Prostate gland (tissue), 2 donors: ENCODE results near the gene BRF1. TPM values are rescaled to one million over a fixed set of nuclear protein-coding genes. Genes with fewer than 3 reads are reported as not detected.

ENCODE experiments used
- DNase-seq: peaks from one replicate; pipeline ENCODE4 v3.0.0-alpha.2; 2019; ENCODE audit warnings: low spot score
- H3K27ac ChIP-seq, 2 donors: fragments of 200-600 bp; sonication (generic); 2 replicates each; pipeline ENCODE4 v1.5.1; 2017 to 2019
- H3K27me3 ChIP-seq: fragments of 200-600 bp; sonication (generic); replicated peaks from 2 replicates; pipeline ENCODE4 v1.5.1; 2019; ENCODE audit not compliant: insufficient read depth
- H3K36me3 ChIP-seq, 2 donors: fragments of 200-600 bp; sonication (generic); 1 replicate in 1 of 2; 2 replicates in 1 of 2; pipeline versions ENCODE4 v1.5.1 to v1.8.1; 2017 to 2019
- H3K4me1 ChIP-seq: fragments of 200-600 bp; sonication (generic); replicated peaks from 2 replicates; pipeline ENCODE4 v1.5.1; 2019
- H3K4me3 ChIP-seq, 2 donors: fragments of 200-600 bp; sonication (generic); 2 replicates each; pipeline ENCODE4 v1.5.1; 2017 to 2019
- H3K9me3 ChIP-seq: fragments of 200-600 bp; sonication (generic); 2 replicates; pipeline ENCODE4 v1.5.1; 2017
- POLR2A ChIP-seq: fragments of 450-650 bp; IDR thresholded peaks from one replicate; pipeline ENCODE4 v1.6.1; 2016; ENCODE audit warnings: antibody characterized with exemption, mild to moderate bottlenecking
- POLR2AphosphoS5 ChIP-seq: sonication (generic); formaldehyde crosslinking; IDR thresholded peaks from one replicate; pipeline ENCODE4 v1.6.1; 2017; ENCODE audit warnings: antibody characterized with exemption
- WGBS: methylation state at CpG from one replicate; pipeline ENCODE4 v1.1.5; 2018; 5-methylcytosine and 5-hydroxymethylcytosine counted together
- intact Hi-C: fragments of 100-400 bp; cut with DNase I; formaldehyde crosslinking; loops from one replicate; pipeline ENCODE4 v1.14.2; 2022
- total RNA-seq, 2 donors: library from RNA; depleted of rRNA; stranded (reverse); fragments of >200 nt; gene quantifications; one replicate each; pipeline ENCODE4 v1.1.0, GENCODE V29; 2016
- TF ChIP-seq, protein P1 (sequence below), 4 experiments: fragments of 200-600 bp in 2 of 4; fragments of 450-650 bp in 2 of 4; sonication (generic) in 2 of 4; IDR thresholded peaks; 1 replicate in 3 of 4; 2 replicates in 1 of 4; pipeline ENCODE4 v1.5.1; 2016 to 2019; ENCODE audit warnings: antibody characterized with exemption in 4 of 4, mild to moderate bottlenecking in 2 of 4, moderate library complexity in 2 of 4

The BRF1 gene
- total RNA-seq, 2 donors from 2014 or later = 64.9 to 88.9 TPM

DNA sequence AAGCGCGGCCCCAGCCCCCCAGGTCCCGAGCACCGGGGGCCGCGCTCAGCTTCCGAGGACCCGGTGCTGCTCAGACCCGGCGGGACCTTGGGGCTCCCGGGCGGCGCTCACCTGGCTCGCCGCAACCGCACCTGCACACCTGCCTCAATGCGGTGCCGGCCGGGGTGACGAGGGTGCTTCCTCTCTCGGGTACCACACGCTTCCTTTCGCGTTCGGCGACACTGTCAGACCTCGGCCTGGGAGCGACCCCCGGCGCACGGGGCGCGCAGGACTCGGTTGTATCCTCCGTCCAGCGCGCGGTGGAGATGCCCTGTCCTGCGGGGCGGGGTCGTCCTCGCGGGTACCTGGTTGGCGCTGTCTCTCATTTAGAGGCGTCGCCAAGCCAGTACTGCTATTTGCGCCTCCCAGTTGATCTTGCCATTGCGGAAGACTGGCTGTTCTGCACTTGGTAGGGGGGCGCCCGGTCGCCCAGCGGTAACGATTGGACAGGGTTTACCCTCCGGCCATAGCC lies 14.5 kb upstream of the BRF1 start:
- WGBS = under 1% methylated on average over 51 of the region's 54 CpGs
- intact Hi-C loops = loop anchor here (5.0 kb wide), 1 partner anchor 167 kb away; no protein-coding TSS in a partner anchor

DNA sequence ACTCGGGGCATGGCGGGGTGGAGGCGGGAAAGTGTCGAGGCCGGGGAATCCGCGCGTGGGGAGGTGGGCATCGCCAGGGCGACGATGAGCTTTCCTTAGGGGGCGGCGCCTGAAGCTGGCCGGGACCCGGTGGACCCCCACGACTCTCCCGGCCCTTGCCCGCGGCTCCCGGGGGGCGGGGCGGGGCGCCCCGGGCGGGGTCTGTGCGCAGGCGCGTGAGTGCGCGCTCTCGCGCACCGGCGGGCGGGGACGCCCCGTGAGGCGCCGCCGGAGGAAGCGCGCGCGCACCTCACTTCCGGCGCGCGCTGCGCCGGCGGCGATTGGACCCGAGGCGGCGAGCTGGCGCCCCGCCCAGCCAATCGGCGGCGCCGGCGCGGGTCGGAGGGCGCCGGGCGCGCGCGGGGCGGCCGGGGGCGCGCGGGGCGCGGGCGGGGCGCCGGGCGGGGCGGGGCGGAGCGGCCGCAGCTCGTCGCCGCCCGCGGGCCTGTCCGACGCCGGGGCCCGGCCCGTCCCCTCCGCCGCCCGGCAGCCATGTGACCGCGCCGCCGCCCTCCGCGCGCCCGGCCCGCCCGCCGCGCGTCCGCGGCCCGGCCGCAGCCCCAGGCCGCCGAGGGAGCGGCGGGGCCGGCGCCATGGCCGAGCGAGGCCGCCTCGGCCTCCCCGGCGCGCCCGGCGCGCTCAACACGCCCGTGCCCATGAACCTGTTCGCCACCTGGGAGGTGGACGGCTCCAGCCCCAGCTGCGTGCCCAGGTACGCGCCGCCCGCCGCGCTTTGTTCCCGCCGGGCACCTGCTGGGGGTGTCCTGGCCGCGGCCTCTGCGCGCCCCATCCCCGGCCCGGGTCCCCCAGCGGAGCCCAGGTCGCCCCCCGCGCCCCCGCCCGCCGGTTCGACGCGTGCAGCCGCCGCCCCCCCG lies 13.7 kb upstream of the BRF1 start, which contains the start of gene PACS2:
Gene PACS2 (plus strand): TSS at position 462 of the 914 bp plus-strand sequence. CDS start 171 bp downstream, at position 633.
- 1% methylated on average over 34 of the region's 163 CpGs for WGBS
- Histone ChIP-seq H3K36me3 (no peaks in the 10 kb centered on the region), H3K9me3 (no peaks in the 10 kb centered on the region), H3K27ac (peak within 1 kb of the TSS; percentile 96 to 97), H3K4me3 (peak within 1 kb of the TSS; percentile 74 to 87), H3K4me1 (peaks cover 7% of the 10 kb centered on the region), H3K27me3 (no peaks in the 10 kb centered on the region)
- intact Hi-C loops = loop anchor here (1.0 to 5.0 kb wide), 2 partner anchors 13 to 168 kb away; partner anchors contain the start of gene BRF1
- no peak for TF ChIP-seq POLR2AphosphoS5
- TF ChIP-seq, protein P1, sequence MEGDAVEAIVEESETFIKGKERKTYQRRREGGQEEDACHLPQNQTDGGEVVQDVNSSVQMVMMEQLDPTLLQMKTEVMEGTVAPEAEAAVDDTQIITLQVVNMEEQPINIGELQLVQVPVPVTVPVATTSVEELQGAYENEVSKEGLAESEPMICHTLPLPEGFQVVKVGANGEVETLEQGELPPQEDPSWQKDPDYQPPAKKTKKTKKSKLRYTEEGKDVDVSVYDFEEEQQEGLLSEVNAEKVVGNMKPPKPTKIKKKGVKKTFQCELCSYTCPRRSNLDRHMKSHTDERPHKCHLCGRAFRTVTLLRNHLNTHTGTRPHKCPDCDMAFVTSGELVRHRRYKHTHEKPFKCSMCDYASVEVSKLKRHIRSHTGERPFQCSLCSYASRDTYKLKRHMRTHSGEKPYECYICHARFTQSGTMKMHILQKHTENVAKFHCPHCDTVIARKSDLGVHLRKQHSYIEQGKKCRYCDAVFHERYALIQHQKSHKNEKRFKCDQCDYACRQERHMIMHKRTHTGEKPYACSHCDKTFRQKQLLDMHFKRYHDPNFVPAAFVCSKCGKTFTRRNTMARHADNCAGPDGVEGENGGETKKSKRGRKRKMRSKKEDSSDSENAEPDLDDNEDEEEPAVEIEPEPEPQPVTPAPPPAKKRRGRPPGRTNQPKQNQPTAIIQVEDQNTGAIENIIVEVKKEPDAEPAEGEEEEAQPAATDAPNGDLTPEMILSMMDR (IDR thresholded peaks at IDR 0.05) = no peak
- no peak for TF ChIP-seq POLR2A
- peak; percentile 60 for DNase-seq

More for the DNA sequence above, 14.5 kb upstream of the BRF1 start:
- TF ChIP-seq POLR2A (no peak), POLR2AphosphoS5 (no peak)
- TF ChIP-seq, protein P1 (IDR thresholded peaks at IDR 0.05) = no peak
- Histone ChIP-seq H3K27me3 (no peaks in the 10 kb centered on the region), H3K36me3 (no peaks in the 10 kb centered on the region), H3K4me1 (peaks cover 7% of the 10 kb centered on the region), H3K9me3 (no peaks in the 10 kb centered on the region), H3K27ac (peak overlapping the region; percentile 54 to 81), H3K4me3 (peak overlapping the region; percentile 68 to 87)
- peak; percentile 29 for DNase-seq

DNA sequence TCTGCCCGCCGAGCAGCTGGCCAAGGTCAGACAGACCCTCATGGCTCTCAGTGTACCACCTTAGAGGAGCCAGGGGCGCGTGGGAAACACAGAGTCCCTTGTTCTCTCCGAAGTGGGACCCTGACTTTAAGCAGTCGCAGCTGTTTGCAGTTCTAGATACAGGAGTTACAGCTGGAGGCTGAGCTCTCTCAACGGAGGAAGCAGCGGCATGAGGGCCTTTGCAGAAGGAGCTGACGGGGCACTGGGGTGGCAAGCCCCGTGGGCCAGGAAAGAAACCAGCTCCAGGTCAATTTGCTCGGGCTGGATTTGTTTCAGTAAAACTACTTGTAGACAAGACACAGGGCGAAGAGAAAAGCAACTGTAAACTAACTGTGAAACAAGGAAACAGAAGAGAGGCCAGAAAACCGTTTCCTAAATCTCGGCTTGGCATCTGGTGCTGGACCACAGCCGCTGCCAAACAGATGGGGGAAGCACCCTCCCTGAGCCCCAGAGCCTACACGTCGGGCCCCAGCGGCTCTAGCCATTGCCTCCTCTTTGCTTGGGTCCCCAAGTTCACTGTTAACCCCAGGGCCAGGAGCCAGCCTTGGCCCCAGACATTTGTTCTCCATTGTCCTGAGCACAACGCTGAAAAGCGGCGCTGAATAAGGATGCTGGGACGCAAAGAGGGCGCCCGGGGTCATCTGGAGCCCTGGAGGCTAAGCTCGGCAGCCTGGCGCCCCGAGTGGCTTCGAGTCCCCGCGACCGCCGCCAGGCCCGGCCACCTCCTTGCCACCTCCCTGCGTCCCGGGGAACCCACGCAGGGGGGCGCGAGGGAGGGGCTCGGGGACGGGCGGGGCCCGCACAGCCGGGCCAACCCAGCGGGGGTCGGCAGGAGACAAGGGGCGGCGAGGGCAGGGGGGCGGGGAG lies 12.8 kb upstream of the BRF1 start:
- Histone ChIP-seq H3K27me3 (no peaks in the 10 kb centered on the region), H3K36me3 (no peaks in the 10 kb centered on the region), H3K9me3 (no peaks in the 10 kb centered on the region), H3K4me1 (peaks cover 7% of the 10 kb centered on the region), H3K4me3 (peak overlapping the region; percentile 74 to 86), H3K27ac (peak overlapping the region; percentile 96 to 97)
- intact Hi-C loops = loop anchor here (1.0 kb wide), 1 partner anchor 12 kb away; the partner anchor contains the start of gene BRF1
- 21% methylated on average over 21 of the region's 48 CpGs for WGBS
- peak; percentile 32 for DNase-seq
- TF ChIP-seq POLR2A (no peak), POLR2AphosphoS5 (no peak)
- TF ChIP-seq, protein P1 (IDR thresholded peaks at IDR 0.05) = no peak

DNA sequence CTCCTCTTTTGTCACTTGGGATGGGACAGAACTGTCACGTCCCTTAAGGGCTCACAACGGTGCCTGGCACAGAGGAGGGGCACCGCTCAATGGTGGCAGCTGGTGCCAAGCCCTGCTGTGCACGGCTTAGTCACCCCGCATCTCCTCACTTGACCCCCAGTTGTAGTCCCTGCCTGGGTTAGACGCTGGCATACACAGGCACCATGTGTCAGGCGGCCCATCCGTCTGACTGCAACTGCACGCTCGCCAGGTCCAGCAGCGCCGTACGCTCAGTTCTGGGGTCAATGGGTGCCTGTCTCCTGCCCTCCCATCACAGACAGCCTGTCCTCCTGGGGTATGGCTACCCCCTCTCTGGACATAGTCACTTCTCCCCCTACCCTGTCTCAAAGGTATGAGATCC lies 12.2 kb upstream of the BRF1 start:
- no peak for DNase-seq
- Histone ChIP-seq H3K4me1 (peaks cover 7% of the 10 kb centered on the region), H3K9me3 (no peaks in the 10 kb centered on the region), H3K27ac (peak overlapping the region in 1 of 2 donors; percentile 97), H3K4me3 (no peak overlapping the region), H3K36me3 (no peaks in the 10 kb centered on the region), H3K27me3 (no peaks in the 10 kb centered on the region)
- intact Hi-C loops = no loop called here
- WGBS = 89% methylated on average over 13 of the region's 13 CpGs
- TF ChIP-seq POLR2AphosphoS5 = no peak
- no peak for TF ChIP-seq POLR2A
- TF ChIP-seq, protein P1 (IDR thresholded peaks at IDR 0.05) = no peak
